HepG2 (cell line): Measurements from ENCODE around the gene PRM3. TPM values are rescaled to one million over a fixed set of nuclear protein-coding genes. Genes with fewer than 3 reads are reported as not detected.

Experiments
- EP300 ChIP-seq, 3 experiments: sonication (generic) in 1 of 3; formaldehyde crosslinking in 1 of 3; IDR thresholded peaks; 2 replicates each; pipeline versions ENCODE4 v1.5.1 to v1.6.1; 2011 to 2020; ENCODE audit warnings: low read depth in 2 of 3, low read length in 2 of 3, borderline replicate concordance in 1 of 3, improper control_type of control experiment in 1 of 3, mild to moderate bottlenecking in 1 of 3, missing genetic modification reagents in 1 of 3, moderate library complexity in 1 of 3
- MTF1 ChIP-seq: sonication (generic); formaldehyde crosslinking; IDR thresholded peaks from 2 replicates; pipeline ENCODE4 v1.5.0; 2020; ENCODE audit warnings: missing genetic modification reagents
- ZNF121 ChIP-seq: sonication (generic); formaldehyde crosslinking; IDR thresholded peaks from 2 replicates; pipeline ENCODE4 v1.5.0; 2020; ENCODE audit warnings: mild to moderate bottlenecking, missing genetic modification reagents
- ZNF331 ChIP-seq: sonication (generic); formaldehyde crosslinking; IDR thresholded peaks from 2 replicates; pipeline ENCODE4 v1.4.0; 2020; ENCODE audit warnings: missing genetic modification reagents
- ZNF556 ChIP-seq: sonication (generic); formaldehyde crosslinking; IDR thresholded peaks from 2 replicates; pipeline ENCODE4 v1.4.0; 2020; ENCODE audit warnings: mild to moderate bottlenecking, missing genetic modification reagents, borderline replicate concordance
- polyA plus RNA-seq, 8 experiments: library from polyadenylated mRNA; depleted of rRNA in 3 of 8; stranded (reverse) in 7 of 8; unstranded in 1 of 8; fragments of >200 nt; fragmentation: Illumina TruSeq in 4 of 8; extraction: Trizol in 4 of 8; gene quantifications; 2 replicates each; pipeline versions ENCODE4 v1.2.1 to v1.2.3, GENCODE V29; 2011 to 2016; ENCODE audit warnings: low read depth in 4 of 8, missing spikeins in 1 of 8, mixed read lengths in 1 of 8; ENCODE audit not compliant: insufficient read depth in 1 of 8
- total RNA-seq, 5 experiments: library from RNA; depleted of rRNA; stranded (reverse); fragments of >200 nt; fragmentation: Illumina TruSeq; extraction: Trizol; gene quantifications; 2 replicates each; pipeline ENCODE4 v1.2.3, GENCODE V29; 2016; ENCODE audit warnings: low read depth in 1 of 5
- TF ChIP-seq, protein P1 (sequence below): IDR thresholded peaks from 2 replicates; pipeline ENCODE4 v1.6.1; 2016; ENCODE audit warnings: missing compliant biosample characterization, missing genetic modification reagents, borderline replicate concordance
- TF ChIP-seq, protein P2 (sequence below): sonication (generic); formaldehyde crosslinking; IDR thresholded peaks from 2 replicates; pipeline ENCODE4 v1.4.0; 2020; ENCODE audit warnings: mild to moderate bottlenecking, missing genetic modification reagents
- TF ChIP-seq, protein P3 (sequence below): sonication (generic); formaldehyde crosslinking; IDR thresholded peaks from 2 replicates; pipeline ENCODE4 v1.4.0; 2020; ENCODE audit warnings: mild to moderate bottlenecking, missing genetic modification reagents
- TF ChIP-seq, protein P4 (sequence below): sonication (generic); formaldehyde crosslinking; IDR thresholded peaks from 2 replicates; pipeline ENCODE4 v1.5.0; 2020; ENCODE audit warnings: mild to moderate bottlenecking, missing genetic modification reagents, borderline replicate concordance
- TF ChIP-seq, protein P5 (sequence below): sonication (generic); formaldehyde crosslinking; IDR thresholded peaks from 2 replicates; pipeline ENCODE4 v1.5.1; 2020; ENCODE audit warnings: mild to moderate bottlenecking, missing genetic modification reagents, moderate library complexity
- TF ChIP-seq, protein P6 (sequence below): sonication (generic); formaldehyde crosslinking; IDR thresholded peaks from 2 replicates; pipeline ENCODE4 v1.4.0; 2020; ENCODE audit warnings: low read depth, mild to moderate bottlenecking, missing genetic modification reagents

Gene PRM3
- total and polyA plus RNA-seq, 2 of the 13 experiments (the other 11 are each of a cell fraction or from before 2014, with no cell fraction given) = not detected

DNA sequence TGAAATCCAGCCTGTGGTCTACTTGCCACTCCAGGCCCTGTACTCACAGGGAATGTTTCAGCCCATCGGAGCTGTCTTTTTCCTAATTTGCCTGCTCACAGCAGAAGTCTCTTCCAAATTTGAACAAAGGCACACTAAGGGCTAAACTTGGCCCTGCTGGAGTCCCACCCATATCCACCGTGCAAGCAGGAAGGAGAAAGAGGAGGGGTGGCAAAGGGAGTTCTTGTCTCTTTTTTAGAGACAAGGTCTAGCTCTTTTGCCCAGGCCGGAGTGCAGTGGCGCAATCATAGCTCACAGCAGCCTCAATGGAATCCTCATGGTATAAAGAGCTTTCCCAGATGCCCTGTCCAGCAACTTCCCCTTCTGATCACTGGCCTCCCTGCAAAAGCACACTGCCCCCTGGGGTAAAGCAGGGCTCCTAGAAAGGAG is 10.4 kb upstream of the PRM3 start (continued):
- TF ChIP-seq, protein P1, sequence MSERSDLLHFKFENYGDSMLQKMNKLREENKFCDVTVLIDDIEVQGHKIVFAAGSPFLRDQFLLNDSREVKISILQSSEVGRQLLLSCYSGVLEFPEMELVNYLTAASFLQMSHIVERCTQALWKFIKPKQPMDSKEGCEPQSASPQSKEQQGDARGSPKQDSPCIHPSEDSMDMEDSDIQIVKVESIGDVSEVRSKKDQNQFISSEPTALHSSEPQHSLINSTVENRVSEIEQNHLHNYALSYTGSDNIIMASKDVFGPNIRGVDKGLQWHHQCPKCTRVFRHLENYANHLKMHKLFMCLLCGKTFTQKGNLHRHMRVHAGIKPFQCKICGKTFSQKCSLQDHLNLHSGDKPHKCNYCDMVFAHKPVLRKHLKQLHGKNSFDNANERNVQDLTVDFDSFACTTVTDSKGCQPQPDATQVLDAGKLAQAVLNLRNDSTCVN (CRISPR knock-in tag) = peak; percentile 58; the same call in 1 of the 2 replicates
- TF ChIP-seq, protein P2, sequence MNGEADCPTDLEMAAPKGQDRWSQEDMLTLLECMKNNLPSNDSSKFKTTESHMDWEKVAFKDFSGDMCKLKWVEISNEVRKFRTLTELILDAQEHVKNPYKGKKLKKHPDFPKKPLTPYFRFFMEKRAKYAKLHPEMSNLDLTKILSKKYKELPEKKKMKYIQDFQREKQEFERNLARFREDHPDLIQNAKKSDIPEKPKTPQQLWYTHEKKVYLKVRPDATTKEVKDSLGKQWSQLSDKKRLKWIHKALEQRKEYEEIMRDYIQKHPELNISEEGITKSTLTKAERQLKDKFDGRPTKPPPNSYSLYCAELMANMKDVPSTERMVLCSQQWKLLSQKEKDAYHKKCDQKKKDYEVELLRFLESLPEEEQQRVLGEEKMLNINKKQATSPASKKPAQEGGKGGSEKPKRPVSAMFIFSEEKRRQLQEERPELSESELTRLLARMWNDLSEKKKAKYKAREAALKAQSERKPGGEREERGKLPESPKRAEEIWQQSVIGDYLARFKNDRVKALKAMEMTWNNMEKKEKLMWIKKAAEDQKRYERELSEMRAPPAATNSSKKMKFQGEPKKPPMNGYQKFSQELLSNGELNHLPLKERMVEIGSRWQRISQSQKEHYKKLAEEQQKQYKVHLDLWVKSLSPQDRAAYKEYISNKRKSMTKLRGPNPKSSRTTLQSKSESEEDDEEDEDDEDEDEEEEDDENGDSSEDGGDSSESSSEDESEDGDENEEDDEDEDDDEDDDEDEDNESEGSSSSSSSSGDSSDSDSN (CRISPR knock-in tag) = 0 out of 2 replicates have a peak, but pooled peaks have one; percentile 30
- TF ChIP-seq, protein P3, sequence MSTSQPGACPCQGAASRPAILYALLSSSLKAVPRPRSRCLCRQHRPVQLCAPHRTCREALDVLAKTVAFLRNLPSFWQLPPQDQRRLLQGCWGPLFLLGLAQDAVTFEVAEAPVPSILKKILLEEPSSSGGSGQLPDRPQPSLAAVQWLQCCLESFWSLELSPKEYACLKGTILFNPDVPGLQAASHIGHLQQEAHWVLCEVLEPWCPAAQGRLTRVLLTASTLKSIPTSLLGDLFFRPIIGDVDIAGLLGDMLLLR (CRISPR knock-in tag) = no peak
- TF ChIP-seq MTF1 (CRISPR knock-in tag) (no peak), ZNF331 (CRISPR knock-in tag) (0 out of 2 replicates have a peak, but pooled peaks have one; percentile 50), EP300 (IDR thresholded peaks at IDR 0.05; ENCODE audit: low read depth in 2 of 2, low read length in 2 of 2) (peak in 1 of 2 experiments; percentile 45; a peak in 1 of 4 replicates), EP300 (CRISPR knock-in tag; IDR thresholded peaks at IDR 0.05; ENCODE audit: borderline replicate concordance) (no peak; the same call in 1 of the 2 replicates), ZNF121 (peak; percentile 94), ZNF556 (CRISPR knock-in tag) (0 out of 2 replicates have a peak, but pooled peaks have one; percentile 12)
- TF ChIP-seq, protein P4, sequence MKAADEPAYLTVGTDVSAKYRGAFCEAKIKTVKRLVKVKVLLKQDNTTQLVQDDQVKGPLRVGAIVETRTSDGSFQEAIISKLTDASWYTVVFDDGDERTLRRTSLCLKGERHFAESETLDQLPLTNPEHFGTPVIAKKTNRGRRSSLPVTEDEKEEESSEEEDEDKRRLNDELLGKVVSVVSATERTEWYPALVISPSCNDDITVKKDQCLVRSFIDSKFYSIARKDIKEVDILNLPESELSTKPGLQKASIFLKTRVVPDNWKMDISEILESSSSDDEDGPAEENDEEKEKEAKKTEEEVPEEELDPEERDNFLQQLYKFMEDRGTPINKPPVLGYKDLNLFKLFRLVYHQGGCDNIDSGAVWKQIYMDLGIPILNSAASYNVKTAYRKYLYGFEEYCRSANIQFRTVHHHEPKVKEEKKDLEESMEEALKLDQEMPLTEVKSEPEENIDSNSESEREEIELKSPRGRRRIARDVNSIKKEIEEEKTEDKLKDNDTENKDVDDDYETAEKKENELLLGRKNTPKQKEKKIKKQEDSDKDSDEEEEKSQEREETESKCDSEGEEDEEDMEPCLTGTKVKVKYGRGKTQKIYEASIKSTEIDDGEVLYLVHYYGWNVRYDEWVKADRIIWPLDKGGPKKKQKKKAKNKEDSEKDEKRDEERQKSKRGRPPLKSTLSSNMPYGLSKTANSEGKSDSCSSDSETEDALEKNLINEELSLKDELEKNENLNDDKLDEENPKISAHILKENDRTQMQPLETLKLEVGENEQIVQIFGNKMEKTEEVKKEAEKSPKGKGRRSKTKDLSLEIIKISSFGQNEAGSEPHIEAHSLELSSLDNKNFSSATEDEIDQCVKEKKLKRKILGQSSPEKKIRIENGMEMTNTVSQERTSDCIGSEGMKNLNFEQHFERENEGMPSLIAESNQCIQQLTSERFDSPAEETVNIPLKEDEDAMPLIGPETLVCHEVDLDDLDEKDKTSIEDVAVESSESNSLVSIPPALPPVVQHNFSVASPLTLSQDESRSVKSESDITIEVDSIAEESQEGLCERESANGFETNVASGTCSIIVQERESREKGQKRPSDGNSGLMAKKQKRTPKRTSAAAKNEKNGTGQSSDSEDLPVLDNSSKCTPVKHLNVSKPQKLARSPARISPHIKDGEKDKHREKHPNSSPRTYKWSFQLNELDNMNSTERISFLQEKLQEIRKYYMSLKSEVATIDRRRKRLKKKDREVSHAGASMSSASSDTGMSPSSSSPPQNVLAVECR = no peak
- TF ChIP-seq, protein P5, sequence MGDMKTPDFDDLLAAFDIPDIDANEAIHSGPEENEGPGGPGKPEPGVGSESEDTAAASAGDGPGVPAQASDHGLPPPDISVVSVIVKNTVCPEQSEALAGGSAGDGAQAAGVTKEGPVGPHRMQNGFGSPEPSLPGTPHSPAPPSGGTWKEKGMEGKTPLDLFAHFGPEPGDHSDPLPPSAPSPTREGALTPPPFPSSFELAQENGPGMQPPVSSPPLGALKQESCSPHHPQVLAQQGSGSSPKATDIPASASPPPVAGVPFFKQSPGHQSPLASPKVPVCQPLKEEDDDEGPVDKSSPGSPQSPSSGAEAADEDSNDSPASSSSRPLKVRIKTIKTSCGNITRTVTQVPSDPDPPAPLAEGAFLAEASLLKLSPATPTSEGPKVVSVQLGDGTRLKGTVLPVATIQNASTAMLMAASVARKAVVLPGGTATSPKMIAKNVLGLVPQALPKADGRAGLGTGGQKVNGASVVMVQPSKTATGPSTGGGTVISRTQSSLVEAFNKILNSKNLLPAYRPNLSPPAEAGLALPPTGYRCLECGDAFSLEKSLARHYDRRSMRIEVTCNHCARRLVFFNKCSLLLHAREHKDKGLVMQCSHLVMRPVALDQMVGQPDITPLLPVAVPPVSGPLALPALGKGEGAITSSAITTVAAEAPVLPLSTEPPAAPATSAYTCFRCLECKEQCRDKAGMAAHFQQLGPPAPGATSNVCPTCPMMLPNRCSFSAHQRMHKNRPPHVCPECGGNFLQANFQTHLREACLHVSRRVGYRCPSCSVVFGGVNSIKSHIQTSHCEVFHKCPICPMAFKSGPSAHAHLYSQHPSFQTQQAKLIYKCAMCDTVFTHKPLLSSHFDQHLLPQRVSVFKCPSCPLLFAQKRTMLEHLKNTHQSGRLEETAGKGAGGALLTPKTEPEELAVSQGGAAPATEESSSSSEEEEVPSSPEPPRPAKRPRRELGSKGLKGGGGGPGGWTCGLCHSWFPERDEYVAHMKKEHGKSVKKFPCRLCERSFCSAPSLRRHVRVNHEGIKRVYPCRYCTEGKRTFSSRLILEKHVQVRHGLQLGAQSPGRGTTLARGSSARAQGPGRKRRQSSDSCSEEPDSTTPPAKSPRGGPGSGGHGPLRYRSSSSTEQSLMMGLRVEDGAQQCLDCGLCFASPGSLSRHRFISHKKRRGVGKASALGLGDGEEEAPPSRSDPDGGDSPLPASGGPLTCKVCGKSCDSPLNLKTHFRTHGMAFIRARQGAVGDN (CRISPR knock-in tag) = peak; percentile 41; the same call in 1 of the 2 replicates
- TF ChIP-seq, protein P6, sequence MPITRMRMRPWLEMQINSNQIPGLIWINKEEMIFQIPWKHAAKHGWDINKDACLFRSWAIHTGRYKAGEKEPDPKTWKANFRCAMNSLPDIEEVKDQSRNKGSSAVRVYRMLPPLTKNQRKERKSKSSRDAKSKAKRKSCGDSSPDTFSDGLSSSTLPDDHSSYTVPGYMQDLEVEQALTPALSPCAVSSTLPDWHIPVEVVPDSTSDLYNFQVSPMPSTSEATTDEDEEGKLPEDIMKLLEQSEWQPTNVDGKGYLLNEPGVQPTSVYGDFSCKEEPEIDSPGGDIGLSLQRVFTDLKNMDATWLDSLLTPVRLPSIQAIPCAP = no peak
